Heart right ventricle (tissue), 16 donors: ENCODE measurements around the gene MCTS1. TPM values are rescaled to one million over a fixed set of nuclear protein-coding genes. Genes with fewer than 3 reads are reported as not detected.

ENCODE experiments used
- ATAC-seq, 8 donors: fragments of 200-7000 bp; cut with Tn5 transposase; one replicate each; pipeline ENCODE4 v1.9.1; 2020; ENCODE audit warnings: mild to moderate bottlenecking in 8 of 8, moderate library complexity in 8 of 8, moderate number of reproducible peaks in 1 of 8
- DNase-seq, 2 donors: peaks; one replicate each; pipeline ENCODE4 v3.0.0-alpha.2; 2020
- H3K27ac ChIP-seq, 10 donors: fragments of 200-600 bp; sonication (generic) in 2 of 10; one replicate each; pipeline versions ENCODE4 v1.5.0 to v1.8.0; 2020 to 2022; ENCODE audit warnings: mild to moderate bottlenecking in 3 of 10
- H3K27me3 ChIP-seq, 7 donors: fragments of 200-600 bp; one replicate each; pipeline ENCODE4 v1.8.0; 2021 to 2022; ENCODE audit warnings: mild to moderate bottlenecking in 2 of 7
- H3K36me3 ChIP-seq, 9 donors: fragments of 200-600 bp; sonication (generic) in 1 of 9; one replicate each; pipeline versions ENCODE4 v1.5.0 to v1.8.0; 2020 to 2022; ENCODE audit warnings: mild to moderate bottlenecking in 2 of 9
- H3K4me1 ChIP-seq, 9 donors: fragments of 200-600 bp; sonication (generic) in 1 of 9; one replicate each; pipeline versions ENCODE4 v1.5.0 to v1.8.0; 2020 to 2022; ENCODE audit warnings: mild to moderate bottlenecking in 4 of 9
- H3K4me3 ChIP-seq, 10 donors: fragments of 200-600 bp; sonication (generic) in 2 of 10; one replicate each; pipeline versions ENCODE4 v1.5.0 to v1.8.0; 2020 to 2022; ENCODE audit warnings: mild to moderate bottlenecking in 7 of 10, moderate library complexity in 2 of 10
- H3K9me3 ChIP-seq, 11 donors: fragments of 200-600 bp in 10 of 11; sonication (generic) in 2 of 11; one replicate each; pipeline versions ENCODE4 v1.5.0 to v1.8.0; 2013 to 2022; ENCODE audit warnings: mild to moderate bottlenecking in 2 of 11, control low read depth in 1 of 11, moderate library complexity in 1 of 11
- WGBS, 2 donors: extraction: QIAGEN DNeasy Blood & Tissue Kit; methylation state at CpG; one replicate each; pipeline ENCODE4 v1.1.7; 2013; ENCODE audit warnings: inconsistent platforms in 1 of 2; 5-methylcytosine and 5-hydroxymethylcytosine counted together
- intact Hi-C, 10 donors: fragments of 100-400 bp; cut with DNase I; formaldehyde crosslinking; loops; one replicate each; pipeline versions ENCODE4 v1.11.1 to v1.14.2; 2022
- polyA plus RNA-seq, 2 donors: library from polyadenylated mRNA; stranded (reverse); fragments of 200-250 nt; gene quantifications; one replicate each; pipeline ENCODE4 v1.2.3, GENCODE V29; 2013
- total RNA-seq, 10 donors: library from RNA; stranded (reverse); fragmentation: NEBNext Ultra II Directional in 3 of 10; extraction: Animal tissue kit (Norgen Biotek cat#: 25700) in 3 of 10; gene quantifications; one replicate each; pipeline versions ENCODE4 v1.2.1 to v1.2.4, GENCODE V29; 2021 to 2023
- TF ChIP-seq, protein P1 (sequence below), 9 donors: fragments of 200-600 bp; sonication (generic) in 2 of 9; IDR thresholded peaks; one replicate each; pipeline versions ENCODE4 v1.5.0 to v1.8.0; 2021 to 2022; ENCODE audit warnings: antibody characterized with exemption in 9 of 9, mild to moderate bottlenecking in 5 of 9, moderate library complexity in 1 of 9
- donor health status: Arrhythmogenic right ventricular cardiomyopathy.
- donor health status: ischemic (EF 13 %, LVEDD 7.1; RV severe dilation, severe dysfunction).
- donor health status: healthy with polysubstance abuse.
- donor health status: DM: no; HTN: yes; CAD: no.
- donor health status: DM: no; HTN: no; CAD: no.
- donor health status: ischemic (EF 25% LVEDD 6.9; RV normal size, moderate dysfunction).
- donor health status: ischemic (EF 25% LVEDD 5.7; RV mildly dilated, moderate dysfunction).
- donor health status: healthy.
- donor health status: DM: yes; HTN: yes; CAD: no.
- donor health status: Ischemic cardiomyopathy.
- donor health status: ischemic (EF 35%, LVEDD 5.7; RV mildly dilated, moderate dysfunction).
- donor health status: nonischemic (EF 11% LVEDD 7.7; RV severe dilation, severe dysfunction).
- donor health status: DM: yes; HTN: yes; CAD: no.
- donor health status: PGD.
- donor health status: ischemic (EF 29% LVEDD 5.4; RV normal size, mild dysfunction).
- donor health status: nonischemic (EF 23%, LVEDD 6.1; RV moderate dilation, normal function).

Gene MCTS1
- total and polyA plus RNA-seq, 12 donors: 31.4 to 41.4 (median 35.6) TPM

- 1% methylated on average over 6 to 10 of the region's 10 CpGs for WGBS, 2 donors
- peak overlapping the region; percentile 41 to 75 (median 66) for H3K4me3 ChIP-seq
- TF ChIP-seq, protein P1, sequence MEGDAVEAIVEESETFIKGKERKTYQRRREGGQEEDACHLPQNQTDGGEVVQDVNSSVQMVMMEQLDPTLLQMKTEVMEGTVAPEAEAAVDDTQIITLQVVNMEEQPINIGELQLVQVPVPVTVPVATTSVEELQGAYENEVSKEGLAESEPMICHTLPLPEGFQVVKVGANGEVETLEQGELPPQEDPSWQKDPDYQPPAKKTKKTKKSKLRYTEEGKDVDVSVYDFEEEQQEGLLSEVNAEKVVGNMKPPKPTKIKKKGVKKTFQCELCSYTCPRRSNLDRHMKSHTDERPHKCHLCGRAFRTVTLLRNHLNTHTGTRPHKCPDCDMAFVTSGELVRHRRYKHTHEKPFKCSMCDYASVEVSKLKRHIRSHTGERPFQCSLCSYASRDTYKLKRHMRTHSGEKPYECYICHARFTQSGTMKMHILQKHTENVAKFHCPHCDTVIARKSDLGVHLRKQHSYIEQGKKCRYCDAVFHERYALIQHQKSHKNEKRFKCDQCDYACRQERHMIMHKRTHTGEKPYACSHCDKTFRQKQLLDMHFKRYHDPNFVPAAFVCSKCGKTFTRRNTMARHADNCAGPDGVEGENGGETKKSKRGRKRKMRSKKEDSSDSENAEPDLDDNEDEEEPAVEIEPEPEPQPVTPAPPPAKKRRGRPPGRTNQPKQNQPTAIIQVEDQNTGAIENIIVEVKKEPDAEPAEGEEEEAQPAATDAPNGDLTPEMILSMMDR (IDR thresholded peaks at IDR 0.05): no peak
- intact Hi-C loops: loop anchor here in 5 of 10 donors (1.0 to 5.0 kb wide), 4 partner anchors 42 to 112 kb away; partner anchors contain the start of genes MCTS1 (in 5 of the 5) and C1GALT1C1 (in 1 of the 5)
- no peaks in the 10 kb centered on the region for H3K27me3 ChIP-seq
- ATAC-seq (peak in 7 of 8 donors; percentile 27 to 75 (median 46)), DNase-seq (no peak)
- peaks cover 0 to 38% (median 13%) of the 10 kb centered on the region in 9 donors for H3K4me1 ChIP-seq
- H3K36me3 ChIP-seq: peaks cover 0 to 24% (median 0%) of the 10 kb centered on the region in 9 donors
- H3K9me3 ChIP-seq: no peaks in the 10 kb centered on the region
- H3K27ac ChIP-seq: peak overlapping the region; percentile 94 to 99 (median 98)
Observed at GRCh38 chrX:120560405-120560841, 43.5 kb upstream of the MCTS1 start.

- Histone ChIP-seq H3K4me1 (peaks cover 0 to 37% (median 13%) of the 10 kb centered on the region in 9 donors), H3K27me3 (no peaks in the 10 kb centered on the region), H3K4me3 (peak within 1 kb of the TSS; percentile 41 to 75 (median 66)), H3K27ac (peak within 1 kb of the TSS; percentile 94 to 99 (median 98)), H3K36me3 (peaks cover 0 to 18% (median 0%) of the 10 kb centered on the region in 9 donors), H3K9me3 (no peaks in the 10 kb centered on the region)
- DNase-seq (peak; percentile 91 to 93), ATAC-seq (peak; percentile 90 to 98 (median 96))
- intact Hi-C loops: loop anchor here in 5 of 10 donors (1.0 to 5.0 kb wide), 4 partner anchors 41 to 112 kb away; partner anchors contain the start of genes MCTS1 (in 5 of the 5) and C1GALT1C1 (in 2 of the 5)
- TF ChIP-seq, protein P1 (IDR thresholded peaks at IDR 0.05): no peak
- 1% methylated on average over 18 to 37 of the region's 54 CpGs for WGBS, 2 donors
Observed at GRCh38 chrX:120560842-120561633, 42.9 kb upstream of the MCTS1 start, which contains the start of gene CUL4B. Gene CUL4B, minus strand, starts transcription at chrX:120560962. Its CDS starts 324 bp downstream, at chrX:120560638.

- WGBS, 2 donors: 4 to 10% methylated on average over 12 of the region's 12 CpGs
- ATAC-seq (no peak), DNase-seq (no peak)
- peak overlapping the region; percentile 67 to 99 (median 98) for H3K27ac ChIP-seq
- no peaks in the 10 kb centered on the region for H3K9me3 ChIP-seq
- peaks cover 0 to 34% (median 13%) of the 10 kb centered on the region in 9 donors for H3K4me1 ChIP-seq
- TF ChIP-seq, protein P1 (IDR thresholded peaks at IDR 0.05): no peak
- intact Hi-C loops: loop anchor here in 5 of 10 donors (1.0 to 5.0 kb wide), 4 partner anchors 40 to 111 kb away; partner anchors contain the start of genes MCTS1 (in 5 of the 5) and C1GALT1C1 (in 1 of the 5)
- peaks cover 0 to 11% (median 0%) of the 10 kb centered on the region in 9 donors for H3K36me3 ChIP-seq
- H3K4me3 ChIP-seq: peak overlapping the region in 9 of 10 donors; percentile 49 to 75 (median 67)
- H3K27me3 ChIP-seq: no peaks in the 10 kb centered on the region
Observed at GRCh38 chrX:120561634-120562568, 42.0 kb upstream of the MCTS1 start.
